HepG2 (cell line): ENCODE measurements around the gene C18orf63. TPM values are rescaled to one million over a fixed set of nuclear protein-coding genes. Genes with fewer than 3 reads are reported as not detected.

Experiments
- HINFP ChIP-seq: sonication (generic); formaldehyde crosslinking; IDR thresholded peaks from 2 replicates; pipeline ENCODE4 v1.4.0; 2020; ENCODE audit warnings: low read depth, mild to moderate bottlenecking, missing genetic modification reagents
- TFDP2 ChIP-seq: sonication (generic); formaldehyde crosslinking; IDR thresholded peaks from 2 replicates; pipeline ENCODE4 v1.4.0; 2020; ENCODE audit warnings: missing genetic modification reagents
- TP53 ChIP-seq: sonication (generic); formaldehyde crosslinking; conservative IDR thresholded peaks from 2 replicates; pipeline ENCODE4 v1.4.0; 2020; ENCODE audit warnings: missing genetic modification reagents
- ZBTB40 ChIP-seq, 2 experiments: fragments of 450-650 bp in 1 of 2; sonication (generic) in 1 of 2; formaldehyde crosslinking in 1 of 2; IDR thresholded peaks; 2 replicates each; pipeline versions ENCODE4 v1.6.1 to v1.8.0; 2016 to 2022; ENCODE audit warnings: antibody characterized with exemption in 1 of 2, mild to moderate bottlenecking in 1 of 2, missing genetic modification reagents in 1 of 2
- ZMYM3 ChIP-seq: sonication (generic); formaldehyde crosslinking; IDR thresholded peaks from 2 replicates; pipeline ENCODE4 v1.5.1; 2020; ENCODE audit warnings: mild to moderate bottlenecking, missing genetic modification reagents
- ZNF646 ChIP-seq: sonication (generic); formaldehyde crosslinking; IDR thresholded peaks from 2 replicates; pipeline ENCODE4 v1.9.0; 2021; ENCODE audit warnings: mild to moderate bottlenecking, missing genetic modification reagents
- polyA plus RNA-seq, 8 experiments: library from polyadenylated mRNA; depleted of rRNA in 3 of 8; stranded (reverse) in 7 of 8; unstranded in 1 of 8; fragments of >200 nt; fragmentation: Illumina TruSeq in 4 of 8; extraction: Trizol in 4 of 8; gene quantifications; 2 replicates each; pipeline versions ENCODE4 v1.2.1 to v1.2.3, GENCODE V29; 2011 to 2016; ENCODE audit warnings: low read depth in 4 of 8, missing spikeins in 1 of 8, mixed read lengths in 1 of 8; ENCODE audit not compliant: insufficient read depth in 1 of 8
- total RNA-seq, 5 experiments: library from RNA; depleted of rRNA; stranded (reverse); fragments of >200 nt; fragmentation: Illumina TruSeq; extraction: Trizol; gene quantifications; 2 replicates each; pipeline ENCODE4 v1.2.3, GENCODE V29; 2016; ENCODE audit warnings: low read depth in 1 of 5

The C18orf63 gene
- total and polyA plus RNA-seq, 2 of the 13 experiments (the other 11 are each of a cell fraction or from before 2014, with no cell fraction given), result 0.01 TPM; not detected in 1

GRCh38 chr18:74291771-74292540 is 23.7 kb upstream of the C18orf63 start, which contains the start of gene CYB5A (continued):
- TF ChIP-seq TFDP2 (CRISPR knock-in tag), result peak; percentile 85
- peak; percentile 77; the same call in 1 of the 2 replicates for TF ChIP-seq HINFP
- TF ChIP-seq ZBTB40 (IDR thresholded peaks at IDR 0.05), result no peak
- no peak; the same call in 1 of the 2 replicates for TF ChIP-seq ZBTB40 (CRISPR knock-in tag; IDR thresholded peaks at IDR 0.05)
- TF ChIP-seq ZNF646 (CRISPR knock-in tag), result no peak
- no peak for TF ChIP-seq ZMYM3
- no peak for TF ChIP-seq TP53
